Measurements from ENCODE around the gene ABHD11.
"Not testable (repeated sequence)": the region's sequence is repeated elsewhere in the genome, so short reads cannot be mapped to it uniquely, and the experiment has no call there.

Gene ABHD11

GRCh38 chr7:73734619-73735527, 3.7 kb downstream of the ABHD11 start:
- Histone ChIP-seq H3K4me3 (ENCODE audit: low read length in 2 of 2) (peak overlapping the region; percentile 10 to 65), H3K9ac (ENCODE audit: low read depth in 1 of 2, low read length in 2 of 2) (peak overlapping the region; percentile 63 to 89), H3K36me3 (ENCODE audit: control insufficient read depth in 2 of 2, insufficient read depth in 2 of 2, low read length in 2 of 2) (peaks cover 18 to 21% of the 10 kb centered on the region in 2 donors), H3K27me3 (ENCODE audit: control insufficient read depth in 2 of 2, insufficient read depth in 2 of 2, low read length in 2 of 2) (no peaks in the 10 kb centered on the region), H3K27ac (ENCODE audit: low read depth in 2 of 2, low read length in 2 of 2) (peak overlapping the region; percentile 87 to 98), H3K4me1 (ENCODE audit: control insufficient read depth in 2 of 2, insufficient read depth in 2 of 2, low read length in 2 of 2) (peaks cover 18 to 33% of the 10 kb centered on the region in 2 donors), H3K9me3 (ENCODE audit: control insufficient read depth in 2 of 2, low read length in 2 of 2) (no peaks in the 10 kb centered on the region)

GRCh38 chr7:73732397-73732796, 6.2 kb downstream of the ABHD11 start:
- Histone ChIP-seq H3K4me3 (ENCODE audit: low read length in 2 of 2) (no peak overlapping the region), H3K4me1 (ENCODE audit: control insufficient read depth in 2 of 2, insufficient read depth in 2 of 2, low read length in 2 of 2) (peaks cover 10 to 26% of the 10 kb centered on the region in 2 donors), H3K27ac (ENCODE audit: low read depth in 2 of 2, low read length in 2 of 2) (no peak overlapping the region), H3K9me3 (ENCODE audit: control insufficient read depth in 2 of 2, low read length in 2 of 2) (no peaks in the 10 kb centered on the region), H3K36me3 (ENCODE audit: control insufficient read depth in 2 of 2, insufficient read depth in 2 of 2, low read length in 2 of 2) (peaks cover 15 to 16% of the 10 kb centered on the region in 2 donors), H3K9ac (ENCODE audit: low read depth in 1 of 2, low read length in 2 of 2) (no peak overlapping the region), H3K27me3 (ENCODE audit: control insufficient read depth in 2 of 2, insufficient read depth in 2 of 2, low read length in 2 of 2) (peaks cover 0 to 3% of the 10 kb centered on the region in 2 donors)

GRCh38 chr7:73730485-73730884, 8.1 kb downstream of the ABHD11 start:
- peaks cover 0 to 6% of the 10 kb centered on the region in 2 donors for H3K27me3 ChIP-seq (ENCODE audit: control insufficient read depth in 2 of 2, insufficient read depth in 2 of 2, low read length in 2 of 2)
- H3K36me3 ChIP-seq (ENCODE audit: control insufficient read depth in 2 of 2, insufficient read depth in 2 of 2, low read length in 2 of 2): no peaks in the 10 kb centered on the region
- peaks cover 6 to 9% of the 10 kb centered on the region in 2 donors for H3K4me1 ChIP-seq (ENCODE audit: control insufficient read depth in 2 of 2, insufficient read depth in 2 of 2, low read length in 2 of 2)
- no peak overlapping the region for H3K4me3 ChIP-seq (ENCODE audit: low read length in 2 of 2)
- no peaks in the 10 kb centered on the region for H3K9me3 ChIP-seq (ENCODE audit: control insufficient read depth in 2 of 2, low read length in 2 of 2)
- no peak overlapping the region for H3K9ac ChIP-seq (ENCODE audit: low read depth in 1 of 2, low read length in 2 of 2)
- no peak overlapping the region for H3K27ac ChIP-seq (ENCODE audit: low read depth in 2 of 2, low read length in 2 of 2)

- no peaks in the 10 kb centered on the region for H3K36me3 ChIP-seq (ENCODE audit: control insufficient read depth in 2 of 2, insufficient read depth in 2 of 2, low read length in 2 of 2)
- H3K4me1 ChIP-seq (ENCODE audit: control insufficient read depth in 2 of 2, insufficient read depth in 2 of 2, low read length in 2 of 2): peaks cover 0 to 4% of the 10 kb centered on the region in 2 donors
- peaks cover 0 to 6% of the 10 kb centered on the region in 2 donors for H3K27me3 ChIP-seq (ENCODE audit: control insufficient read depth in 2 of 2, insufficient read depth in 2 of 2, low read length in 2 of 2)
- no peaks in the 10 kb centered on the region for H3K9me3 ChIP-seq (ENCODE audit: control insufficient read depth in 2 of 2, low read length in 2 of 2)
- no peak overlapping the region for H3K4me3 ChIP-seq (ENCODE audit: low read length in 2 of 2)
- no peak overlapping the region for H3K27ac ChIP-seq (ENCODE audit: low read depth in 2 of 2, low read length in 2 of 2)
- H3K9ac ChIP-seq (ENCODE audit: low read depth in 1 of 2, low read length in 2 of 2): no peak overlapping the region
These were observed 10.1 kb downstream of the ABHD11 start for GRCh38 chr7:73728551-73728950.

- peaks cover 0 to 4% of the 10 kb centered on the region in 2 donors for H3K4me1 ChIP-seq (ENCODE audit: control insufficient read depth in 2 of 2, insufficient read depth in 2 of 2, low read length in 2 of 2)
- H3K9me3 ChIP-seq (ENCODE audit: control insufficient read depth in 2 of 2, low read length in 2 of 2): no peaks in the 10 kb centered on the region
- no peak overlapping the region for H3K9ac ChIP-seq (ENCODE audit: low read depth in 1 of 2, low read length in 2 of 2)
- no peak overlapping the region for H3K4me3 ChIP-seq (ENCODE audit: low read length in 2 of 2)
- H3K27me3 ChIP-seq (ENCODE audit: control insufficient read depth in 2 of 2, insufficient read depth in 2 of 2, low read length in 2 of 2): peaks cover 0 to 6% of the 10 kb centered on the region in 2 donors
- no peak overlapping the region for H3K27ac ChIP-seq (ENCODE audit: low read depth in 2 of 2, low read length in 2 of 2)
- H3K36me3 ChIP-seq (ENCODE audit: control insufficient read depth in 2 of 2, insufficient read depth in 2 of 2, low read length in 2 of 2): no peaks in the 10 kb centered on the region
These were observed 10.7 kb downstream of the ABHD11 start for GRCh38 chr7:73727952-73728351.

GRCh38 chr7:73726083-73726466, 12.5 kb downstream of the ABHD11 start:
- no peak overlapping the region for H3K9ac ChIP-seq (ENCODE audit: low read depth in 1 of 2, low read length in 2 of 2)

GRCh38 chr7:73723813-73724212, 14.8 kb downstream of the ABHD11 start:
- no peak overlapping the region for H3K4me3 ChIP-seq (ENCODE audit: low read length in 2 of 2)
- peaks cover 5 to 8% of the 10 kb centered on the region in 2 donors for H3K4me1 ChIP-seq (ENCODE audit: control insufficient read depth in 2 of 2, insufficient read depth in 2 of 2, low read length in 2 of 2)
- peaks cover 0 to 6% of the 10 kb centered on the region in 2 donors for H3K27me3 ChIP-seq (ENCODE audit: control insufficient read depth in 2 of 2, insufficient read depth in 2 of 2, low read length in 2 of 2)
- H3K9me3 ChIP-seq (ENCODE audit: control insufficient read depth in 2 of 2, low read length in 2 of 2): no peaks in the 10 kb centered on the region
- H3K36me3 ChIP-seq (ENCODE audit: control insufficient read depth in 2 of 2, insufficient read depth in 2 of 2, low read length in 2 of 2): no peaks in the 10 kb centered on the region
- H3K27ac ChIP-seq (ENCODE audit: low read depth in 2 of 2, low read length in 2 of 2): no peak overlapping the region
- no peak overlapping the region for H3K9ac ChIP-seq (ENCODE audit: low read depth in 1 of 2, low read length in 2 of 2)

More at GRCh38 chr7:73726083-73726466, 12.5 kb downstream of the ABHD11 start:
- no peak overlapping the region for H3K4me3 ChIP-seq (ENCODE audit: low read length in 2 of 2)
- H3K36me3 ChIP-seq (ENCODE audit: control insufficient read depth in 2 of 2, insufficient read depth in 2 of 2, low read length in 2 of 2): no peaks in the 10 kb centered on the region
- H3K9me3 ChIP-seq (ENCODE audit: control insufficient read depth in 2 of 2, low read length in 2 of 2): no peaks in the 10 kb centered on the region
- no peak overlapping the region for H3K27ac ChIP-seq (ENCODE audit: low read depth in 2 of 2, low read length in 2 of 2)
- H3K27me3 ChIP-seq (ENCODE audit: control insufficient read depth in 2 of 2, insufficient read depth in 2 of 2, low read length in 2 of 2): peaks cover 0 to 6% of the 10 kb centered on the region in 2 donors
- peaks cover 0 to 4% of the 10 kb centered on the region in 2 donors for H3K4me1 ChIP-seq (ENCODE audit: control insufficient read depth in 2 of 2, insufficient read depth in 2 of 2, low read length in 2 of 2)

GRCh38 chr7:73722785-73723184, 15.8 kb downstream of the ABHD11 start:
- H3K9ac ChIP-seq (ENCODE audit: low read depth in 1 of 2, low read length in 2 of 2): no peak overlapping the region
- no peaks in the 10 kb centered on the region for H3K9me3 ChIP-seq (ENCODE audit: control insufficient read depth in 2 of 2, low read length in 2 of 2)
- no peaks in the 10 kb centered on the region for H3K36me3 ChIP-seq (ENCODE audit: control insufficient read depth in 2 of 2, insufficient read depth in 2 of 2, low read length in 2 of 2)
- H3K27ac ChIP-seq (ENCODE audit: low read depth in 2 of 2, low read length in 2 of 2): no peak overlapping the region
- peaks cover 0 to 7% of the 10 kb centered on the region in 2 donors for H3K27me3 ChIP-seq (ENCODE audit: control insufficient read depth in 2 of 2, insufficient read depth in 2 of 2, low read length in 2 of 2)
- peaks cover 7 to 15% of the 10 kb centered on the region in 2 donors for H3K4me1 ChIP-seq (ENCODE audit: control insufficient read depth in 2 of 2, insufficient read depth in 2 of 2, low read length in 2 of 2)
- no peak overlapping the region for H3K4me3 ChIP-seq (ENCODE audit: low read length in 2 of 2)

GRCh38 chr7:73722182-73722581, 16.4 kb downstream of the ABHD11 start:
- not testable (repeated sequence) for H3K9me3 ChIP-seq (ENCODE audit: control insufficient read depth in 2 of 2, low read length in 2 of 2); H3K27me3 ChIP-seq (ENCODE audit: control insufficient read depth in 2 of 2, insufficient read depth in 2 of 2, low read length in 2 of 2)

GRCh38 chr7:73721377-73721817, 17.2 kb downstream of the ABHD11 start:
- Histone ChIP-seq H3K27ac (ENCODE audit: low read depth in 2 of 2, low read length in 2 of 2) (no peak overlapping the region), H3K9ac (ENCODE audit: low read depth in 1 of 2, low read length in 2 of 2) (no peak overlapping the region), H3K4me1 (ENCODE audit: control insufficient read depth in 2 of 2, insufficient read depth in 2 of 2, low read length in 2 of 2) (peaks cover 7 to 15% of the 10 kb centered on the region in 2 donors), H3K4me3 (ENCODE audit: low read length in 2 of 2) (no peak overlapping the region), H3K27me3 (ENCODE audit: control insufficient read depth in 2 of 2, insufficient read depth in 2 of 2, low read length in 2 of 2) (peaks cover 0 to 4% of the 10 kb centered on the region in 2 donors), H3K9me3 (ENCODE audit: control insufficient read depth in 2 of 2, low read length in 2 of 2) (no peaks in the 10 kb centered on the region), H3K36me3 (ENCODE audit: control insufficient read depth in 2 of 2, insufficient read depth in 2 of 2, low read length in 2 of 2) (no peaks in the 10 kb centered on the region)

More at GRCh38 chr7:73722182-73722581, 16.4 kb downstream of the ABHD11 start:
- peaks cover 7 to 15% of the 10 kb centered on the region in 2 donors for H3K4me1 ChIP-seq (ENCODE audit: control insufficient read depth in 2 of 2, insufficient read depth in 2 of 2, low read length in 2 of 2)
- H3K9ac ChIP-seq (ENCODE audit: low read depth in 1 of 2, low read length in 2 of 2); H3K27ac ChIP-seq (ENCODE audit: low read depth in 2 of 2, low read length in 2 of 2); H3K36me3 ChIP-seq (ENCODE audit: control insufficient read depth in 2 of 2, insufficient read depth in 2 of 2, low read length in 2 of 2); H3K4me3 ChIP-seq (ENCODE audit: low read length in 2 of 2): not testable (repeated sequence)

Data from mucosa of rectum (tissue), 2 donors.